Measurements from ENCODE around the gene MFSD6L.

DNA sequence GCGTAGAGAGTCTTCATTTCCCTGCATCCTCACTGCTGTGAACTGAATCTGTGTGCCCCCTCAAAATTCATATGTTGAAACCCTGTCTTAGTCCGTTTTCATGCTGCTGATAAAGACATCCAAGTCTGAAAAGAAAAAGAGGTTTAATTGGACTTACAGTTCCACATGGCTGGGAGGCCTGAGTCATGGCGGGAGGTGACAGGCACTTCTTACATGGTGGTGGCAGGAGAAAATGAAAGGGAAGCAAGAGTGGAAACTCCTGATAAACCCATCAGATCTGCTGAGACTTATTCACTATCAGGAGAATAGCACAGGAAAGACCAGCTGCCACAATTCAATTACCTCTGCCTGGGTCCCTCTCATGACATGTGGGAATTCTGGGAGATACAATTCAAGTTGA lies 51.4 kb downstream of the MFSD6L start:
- TF ChIP-seq ZNF423 (CRISPR knock-in tag; IDR thresholded peaks at IDR 0.05) (no peak), GRHL2 (CRISPR knock-in tag; IDR thresholded peaks at IDR 0.05; ENCODE audit: insufficient replicate concordance, severe bottlenecking) (no peak), SOX15 (CRISPR knock-in tag; IDR thresholded peaks at IDR 0.05) (no peak), USF2 (CRISPR knock-in tag; IDR thresholded peaks at IDR 0.05) (no peak), NR2C2 (CRISPR knock-in tag; IDR thresholded peaks at IDR 0.05) (no peak), ZNF512 (CRISPR knock-in tag; IDR thresholded peaks at IDR 0.05; ENCODE audit: borderline replicate concordance) (no peak), TEAD4 (CRISPR knock-in tag; IDR thresholded peaks at IDR 0.05) (no peak), PREB (CRISPR knock-in tag; IDR thresholded peaks at IDR 0.05; ENCODE audit: borderline replicate concordance) (no peak), FOXJ3 (CRISPR knock-in tag; IDR thresholded peaks at IDR 0.05; ENCODE audit: borderline replicate concordance) (no peak), ATF2 (CRISPR knock-in tag; IDR thresholded peaks at IDR 0.05; ENCODE audit: borderline replicate concordance, low read depth) (no peak), FOXK1 (CRISPR knock-in tag; IDR thresholded peaks at IDR 0.05) (no peak)
- TF ChIP-seq, protein P1, sequence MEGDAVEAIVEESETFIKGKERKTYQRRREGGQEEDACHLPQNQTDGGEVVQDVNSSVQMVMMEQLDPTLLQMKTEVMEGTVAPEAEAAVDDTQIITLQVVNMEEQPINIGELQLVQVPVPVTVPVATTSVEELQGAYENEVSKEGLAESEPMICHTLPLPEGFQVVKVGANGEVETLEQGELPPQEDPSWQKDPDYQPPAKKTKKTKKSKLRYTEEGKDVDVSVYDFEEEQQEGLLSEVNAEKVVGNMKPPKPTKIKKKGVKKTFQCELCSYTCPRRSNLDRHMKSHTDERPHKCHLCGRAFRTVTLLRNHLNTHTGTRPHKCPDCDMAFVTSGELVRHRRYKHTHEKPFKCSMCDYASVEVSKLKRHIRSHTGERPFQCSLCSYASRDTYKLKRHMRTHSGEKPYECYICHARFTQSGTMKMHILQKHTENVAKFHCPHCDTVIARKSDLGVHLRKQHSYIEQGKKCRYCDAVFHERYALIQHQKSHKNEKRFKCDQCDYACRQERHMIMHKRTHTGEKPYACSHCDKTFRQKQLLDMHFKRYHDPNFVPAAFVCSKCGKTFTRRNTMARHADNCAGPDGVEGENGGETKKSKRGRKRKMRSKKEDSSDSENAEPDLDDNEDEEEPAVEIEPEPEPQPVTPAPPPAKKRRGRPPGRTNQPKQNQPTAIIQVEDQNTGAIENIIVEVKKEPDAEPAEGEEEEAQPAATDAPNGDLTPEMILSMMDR (IDR thresholded peaks at IDR 0.05), result no peak
- TF ChIP-seq, protein P2, sequence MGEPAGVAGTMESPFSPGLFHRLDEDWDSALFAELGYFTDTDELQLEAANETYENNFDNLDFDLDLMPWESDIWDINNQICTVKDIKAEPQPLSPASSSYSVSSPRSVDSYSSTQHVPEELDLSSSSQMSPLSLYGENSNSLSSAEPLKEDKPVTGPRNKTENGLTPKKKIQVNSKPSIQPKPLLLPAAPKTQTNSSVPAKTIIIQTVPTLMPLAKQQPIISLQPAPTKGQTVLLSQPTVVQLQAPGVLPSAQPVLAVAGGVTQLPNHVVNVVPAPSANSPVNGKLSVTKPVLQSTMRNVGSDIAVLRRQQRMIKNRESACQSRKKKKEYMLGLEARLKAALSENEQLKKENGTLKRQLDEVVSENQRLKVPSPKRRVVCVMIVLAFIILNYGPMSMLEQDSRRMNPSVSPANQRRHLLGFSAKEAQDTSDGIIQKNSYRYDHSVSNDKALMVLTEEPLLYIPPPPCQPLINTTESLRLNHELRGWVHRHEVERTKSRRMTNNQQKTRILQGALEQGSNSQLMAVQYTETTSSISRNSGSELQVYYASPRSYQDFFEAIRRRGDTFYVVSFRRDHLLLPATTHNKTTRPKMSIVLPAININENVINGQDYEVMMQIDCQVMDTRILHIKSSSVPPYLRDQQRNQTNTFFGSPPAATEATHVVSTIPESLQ (CRISPR knock-in tag; IDR thresholded peaks at IDR 0.05), result no peak

All from WTC11 (cell line).